HG03442 (cell line): Measurements from ENCODE around the gene ABHD1.

ENCODE experiments used
- ATAC-seq: cut with Tn5 transposase; IDR thresholded peaks from one replicate; pipeline ENCODE4 v1.9.1; 2021; ENCODE audit warnings: mild to moderate bottlenecking, moderate library complexity; ENCODE audit not compliant: unreplicated experiment

The ABHD1 gene

GRCh38 chr2:27086724-27087593, 36.7 kb upstream of the ABHD1 start, which contains the start of gene KHK:
Gene KHK, plus strand, starts transcription at chr2:27086772. Its CDS starts 488 bp downstream, at chr2:27087260.
- no peak for ATAC-seq

DNA sequence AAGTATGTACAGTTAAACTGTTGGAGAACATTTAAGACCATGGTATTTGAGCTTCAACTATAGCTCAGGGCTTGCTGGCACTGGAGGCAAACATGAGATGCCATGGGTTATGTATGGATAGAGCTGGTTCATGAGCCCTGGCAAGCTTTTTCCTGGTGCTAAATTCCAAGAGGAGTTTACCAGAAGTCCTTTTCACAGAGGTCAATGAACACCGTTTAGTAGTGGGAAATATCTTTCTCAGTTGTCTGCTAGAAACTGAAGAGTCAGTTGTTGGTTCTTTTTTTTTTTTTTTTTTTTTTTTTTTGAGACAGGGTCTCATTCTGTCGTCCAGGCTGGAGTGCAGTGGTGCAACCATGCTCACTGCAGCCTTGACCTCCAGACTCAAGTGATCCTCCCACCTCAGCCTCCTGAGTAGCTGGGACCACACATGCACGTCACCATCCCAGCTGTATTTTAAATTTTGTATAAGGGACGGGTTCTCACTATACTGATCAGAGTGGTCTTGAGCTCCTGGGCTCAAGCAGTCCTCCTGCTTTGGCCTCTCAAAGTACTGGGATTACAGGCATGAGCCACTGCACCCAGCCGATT, 35.7 kb upstream of the ABHD1 start:
- ATAC-seq, result no peak

- ATAC-seq, result no peak
Measured at GRCh38 chr2:27088634-27089033, 35.0 kb upstream of the ABHD1 start.

DNA sequence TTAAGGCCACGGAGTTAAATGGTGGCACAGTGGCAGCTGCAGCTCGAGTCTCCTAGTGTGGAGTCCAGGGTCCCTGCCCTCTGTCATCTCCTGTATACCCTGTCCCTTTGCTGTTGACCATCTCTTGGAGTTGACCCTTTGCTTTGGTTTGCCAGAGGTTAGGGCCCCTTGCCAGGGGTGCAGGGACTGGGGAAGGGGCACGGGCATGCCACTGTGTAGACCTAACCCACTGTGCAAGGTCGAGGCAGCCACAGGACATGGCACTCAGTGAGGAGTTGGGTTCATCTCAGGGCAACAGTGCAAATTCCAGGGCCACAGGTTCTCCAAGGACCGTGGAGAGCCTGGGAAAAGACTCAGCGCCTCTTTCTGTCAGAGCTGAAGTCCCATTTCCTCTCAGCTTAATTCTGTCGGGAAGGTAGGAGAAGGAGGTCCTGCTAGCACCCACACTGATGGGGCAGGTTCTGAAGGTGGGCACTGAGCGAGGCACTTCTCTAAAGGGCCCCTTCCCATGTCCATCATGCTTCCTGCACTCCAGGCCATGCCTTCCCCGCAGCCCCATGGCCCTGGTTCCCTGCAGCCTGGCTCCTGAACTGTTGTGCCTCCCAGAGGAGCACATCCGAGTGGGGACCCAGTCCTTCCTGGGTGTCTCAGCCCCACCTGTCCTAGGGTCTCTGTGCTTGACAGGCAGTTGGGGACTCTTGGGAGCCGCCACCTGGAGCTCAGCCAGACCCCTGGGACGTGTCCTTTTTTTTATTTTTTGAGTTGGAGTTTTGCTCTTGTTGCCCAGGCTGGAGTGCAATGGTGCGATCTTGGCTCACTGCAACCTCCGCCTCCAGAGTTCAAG, 34.3 kb upstream of the ABHD1 start:
- no peak for ATAC-seq

- ATAC-seq, result no peak
Measured at GRCh38 chr2:27091746-27092695, 31.6 kb upstream of the ABHD1 start.

DNA sequence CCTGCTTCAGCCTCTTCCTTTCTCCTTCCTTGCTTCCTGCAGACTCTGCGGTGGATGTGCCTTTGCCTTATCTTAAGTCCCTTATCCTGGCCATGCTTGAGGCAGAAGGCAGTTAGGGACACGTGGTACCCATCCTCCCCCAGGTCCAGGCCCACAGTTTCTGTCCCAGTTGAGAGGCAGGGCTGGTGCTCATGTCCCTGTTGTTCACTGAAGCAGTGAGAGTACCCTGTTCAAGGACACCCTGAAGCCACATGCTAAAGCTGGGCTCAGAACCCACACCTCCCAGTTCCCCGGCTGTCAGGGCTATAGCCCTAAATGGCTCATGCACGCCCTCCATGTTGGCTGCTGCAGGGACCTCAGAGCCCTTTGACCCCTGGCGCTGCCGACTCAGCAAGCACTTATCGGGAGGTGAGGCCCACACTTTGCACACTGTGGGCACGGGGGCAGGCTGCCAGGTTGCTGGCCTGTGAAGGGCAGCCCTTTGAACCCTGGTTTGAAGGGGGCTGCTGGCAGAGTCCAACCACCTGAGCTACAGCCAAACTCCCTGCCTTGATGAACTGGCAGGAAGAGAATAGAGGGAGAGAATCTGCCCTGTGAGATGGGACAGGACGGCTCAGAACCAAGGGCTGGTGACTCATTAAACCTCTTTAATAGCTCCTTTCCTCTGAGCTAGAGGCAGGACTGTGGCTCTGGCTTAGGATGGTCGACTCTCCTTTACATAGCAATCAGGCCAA, 30.8 kb upstream of the ABHD1 start:
- no peak for ATAC-seq

DNA sequence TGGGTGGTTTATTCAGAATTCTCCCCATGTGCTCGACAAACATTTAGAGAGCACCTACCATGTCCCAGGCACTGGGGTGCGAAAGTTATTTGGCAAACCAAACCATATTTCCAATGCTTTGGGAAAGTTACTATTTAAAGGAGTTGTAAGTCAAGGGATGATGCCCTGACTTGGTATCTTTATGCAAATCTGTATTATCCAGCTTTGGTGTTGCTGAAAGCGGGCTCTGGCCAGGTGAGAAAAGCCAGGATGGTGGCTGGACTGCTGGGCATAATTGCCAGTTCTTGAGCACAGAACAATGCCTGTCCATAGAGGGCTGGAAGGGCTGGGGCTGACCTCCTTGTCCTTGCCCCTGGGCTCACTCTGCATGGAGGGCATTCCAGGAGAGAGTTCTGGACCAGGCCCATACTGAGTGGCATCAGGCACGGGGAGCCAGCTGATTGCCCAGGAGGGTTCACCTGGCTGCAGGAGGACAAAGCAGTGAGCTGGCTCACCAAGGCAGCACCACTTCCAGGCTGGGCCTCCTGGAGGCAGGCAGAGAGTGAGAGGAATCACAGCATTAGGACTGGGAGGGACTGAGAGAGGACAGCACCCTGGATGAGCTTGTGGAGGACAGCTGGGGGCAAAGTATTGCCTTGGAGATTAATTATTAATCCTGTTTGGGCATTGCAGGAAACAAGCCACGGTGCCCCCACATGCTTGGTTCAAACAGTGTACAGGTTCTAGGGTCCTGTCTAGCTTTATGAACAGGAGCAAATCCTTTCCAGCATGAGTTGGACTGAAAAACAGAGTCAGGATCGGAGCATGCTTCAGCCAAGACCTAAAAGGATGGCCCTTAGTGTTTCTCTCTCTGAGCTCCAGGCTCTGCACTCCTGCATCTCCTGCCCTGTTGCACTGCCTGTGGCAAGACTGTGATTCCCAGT, 29.9 kb upstream of the ABHD1 start:
- no peak for ATAC-seq

DNA sequence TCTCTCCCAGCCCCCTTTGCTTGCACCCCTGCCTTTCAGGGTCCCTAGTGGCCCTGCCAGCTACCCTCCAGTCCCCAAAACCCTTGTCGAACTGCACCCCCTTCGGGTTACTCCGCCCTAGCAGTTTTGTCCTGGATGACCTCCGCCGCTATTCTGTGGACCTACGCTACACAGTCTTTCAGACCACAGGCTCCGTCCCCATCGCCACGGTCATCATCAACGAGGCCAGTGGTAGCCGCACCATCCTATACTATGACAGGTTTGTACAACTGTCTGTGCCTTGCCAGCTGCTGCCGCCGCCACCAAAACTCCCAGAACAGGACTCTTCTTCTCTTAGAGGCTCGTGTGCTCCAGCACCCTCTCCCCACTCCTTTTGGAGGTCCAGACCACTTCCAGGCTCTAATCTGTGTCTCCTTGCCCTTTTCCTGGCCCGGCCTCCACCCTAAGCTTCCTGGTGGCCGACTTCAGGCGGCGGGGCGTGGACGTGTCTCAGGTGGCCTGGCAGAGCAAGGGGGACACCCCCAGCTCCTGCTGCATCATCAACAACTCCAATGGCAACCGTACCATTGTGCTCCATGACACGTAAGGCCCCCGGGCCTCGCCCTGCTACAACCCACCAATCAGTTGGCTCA, 29.1 kb upstream of the ABHD1 start:
- ATAC-seq, result no peak

- no peak for ATAC-seq
Measured at GRCh38 chr2:27095427-27095744, 28.2 kb upstream of the ABHD1 start.

DNA sequence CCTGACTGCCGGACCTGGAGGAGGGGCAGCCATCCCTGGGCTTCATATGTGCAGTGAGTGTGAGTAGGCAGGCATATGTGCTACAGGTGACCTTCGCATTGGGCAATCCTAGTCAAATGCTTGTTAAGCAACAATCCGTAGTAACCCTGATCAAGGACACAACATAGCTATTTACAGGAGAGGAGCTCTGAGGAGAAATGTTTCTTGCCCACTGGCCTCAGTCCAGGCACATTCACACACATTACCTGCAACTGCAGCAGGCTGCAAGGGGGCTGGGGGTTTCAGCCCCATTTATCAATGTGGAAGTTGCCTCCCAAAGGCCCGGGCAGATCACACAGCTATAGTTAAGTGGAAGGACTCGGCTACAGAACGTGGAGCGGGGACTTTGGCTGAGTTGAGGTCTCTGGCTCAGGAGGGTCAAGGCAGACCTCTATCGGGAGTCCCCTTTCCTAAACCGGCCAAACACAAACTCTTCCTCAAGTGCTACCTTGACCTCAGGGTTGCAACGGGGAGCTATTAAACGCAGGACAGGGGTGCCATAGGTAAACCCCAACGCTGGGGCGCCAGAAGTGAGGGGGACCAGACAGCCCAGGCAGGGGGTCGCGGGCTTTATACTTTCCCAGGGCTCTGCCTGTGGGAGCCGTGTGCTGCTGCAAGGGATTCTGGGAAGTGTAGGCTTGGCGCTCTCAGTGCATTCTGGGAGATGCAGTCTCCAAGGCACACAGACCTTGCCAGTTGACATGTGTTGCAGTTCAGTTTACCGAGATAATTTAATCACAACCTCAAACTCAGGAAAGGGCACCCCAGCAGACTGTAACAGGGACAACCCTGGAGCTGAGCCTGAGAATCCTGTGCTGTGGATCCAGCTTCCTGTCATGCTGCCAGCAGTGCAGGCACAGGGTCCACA, 27.6 kb upstream of the ABHD1 start:
- peak; percentile 46 for ATAC-seq

GRCh38 chr2:27096748-27097297, 26.8 kb upstream of the ABHD1 start:
- no peak for ATAC-seq

GRCh38 chr2:27097341-27097740, 26.3 kb upstream of the ABHD1 start:
- ATAC-seq, result no peak

GRCh38 chr2:27099334-27099955, 24.2 kb upstream of the ABHD1 start:
- no peak for ATAC-seq

GRCh38 chr2:27100036-27100435, 23.6 kb upstream of the ABHD1 start:
- ATAC-seq, result no peak

GRCh38 chr2:27102329-27102728, 21.3 kb upstream of the ABHD1 start:
- no peak for ATAC-seq

GRCh38 chr2:27105981-27106380, 17.6 kb upstream of the ABHD1 start:
- ATAC-seq, result no peak

DNA sequence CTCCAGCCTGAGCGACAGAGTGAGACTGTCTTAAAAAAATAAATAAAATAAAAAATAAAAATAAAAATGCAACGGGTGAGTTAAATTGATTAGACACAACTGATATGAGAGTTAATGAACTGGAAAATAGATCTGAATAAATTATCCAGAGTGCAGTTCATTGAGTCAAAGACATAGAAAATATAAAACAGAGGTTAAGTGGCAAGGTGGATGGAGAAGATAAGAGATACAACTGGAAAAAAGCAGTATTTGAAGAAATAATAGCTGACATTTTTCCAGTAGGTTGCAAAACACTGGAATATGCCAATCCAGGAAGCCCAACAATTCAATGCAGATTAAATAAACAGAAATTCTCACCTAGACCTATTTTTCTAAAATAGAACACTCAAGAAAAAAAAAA, 15.4 kb upstream of the ABHD1 start:
- no peak for ATAC-seq
